Thoracic aorta (tissue), 2 donors: Measurements from ENCODE around the gene TMEM255B. TPM values are rescaled to one million over a fixed set of nuclear protein-coding genes. Genes with fewer than 3 reads are reported as not detected.

Experiments used
- ATAC-seq: fragments of 150-250 bp; one replicate; pipeline ENCODE4 v1.8.0; 2017; ENCODE audit warnings: low read depth; ENCODE audit not compliant: insufficient number of reproducible peaks, low FRiP score
- DNase-seq: peaks from one replicate; pipeline ENCODE4 v3.0.0-alpha.2; 2020; ENCODE audit warnings: low spot score
- H3K27ac ChIP-seq, 2 donors: fragments of 200-600 bp; sonication (generic); 1 replicate in 1 of 2; 2 replicates in 1 of 2; pipeline ENCODE4 v1.5.1; 2016; ENCODE audit warnings: mild to moderate bottlenecking in 2 of 2, moderate library complexity in 2 of 2
- H3K27me3 ChIP-seq: fragments of 200-600 bp; sonication (generic); replicated peaks from 2 replicates; pipeline ENCODE4 v1.6.0; 2016; ENCODE audit warnings: mild to moderate bottlenecking; ENCODE audit not compliant: insufficient read depth
- H3K36me3 ChIP-seq: fragments of 200-600 bp; sonication (generic); one replicate; pipeline ENCODE4 v1.5.1; 2016
- H3K4me1 ChIP-seq, 2 donors: fragments of 200-600 bp; sonication (generic); 1 replicate in 1 of 2; 2 replicates in 1 of 2; pipeline versions ENCODE4 v1.5.1 to v1.6.0; 2016; ENCODE audit warnings: low read depth in 2 of 2, mild to moderate bottlenecking in 1 of 2; ENCODE audit not compliant: control insufficient read depth in 1 of 2
- H3K4me3 ChIP-seq: fragments of 200-600 bp; sonication (generic); 2 replicates; pipeline ENCODE4 v1.5.1; 2016; ENCODE audit warnings: mild to moderate bottlenecking
- H3K9me3 ChIP-seq: fragments of 200-600 bp; sonication (generic); 2 replicates; pipeline ENCODE4 v1.5.1; 2016
- total RNA-seq, 2 donors: library from RNA; depleted of rRNA; stranded (reverse); fragments of >200 nt; gene quantifications; one replicate each; pipeline versions ENCODE4 v1.1.0 to v1.2.3, GENCODE V29; 2016
- TF ChIP-seq, protein P1 (sequence below): fragments of 200-600 bp; sonication (generic); IDR thresholded peaks from one replicate; pipeline ENCODE4 v1.5.1; 2019; ENCODE audit warnings: antibody characterized with exemption

The TMEM255B gene
- total RNA-seq, 2 donors from 2014 or later: 11.2 to 14.9 TPM

DNA sequence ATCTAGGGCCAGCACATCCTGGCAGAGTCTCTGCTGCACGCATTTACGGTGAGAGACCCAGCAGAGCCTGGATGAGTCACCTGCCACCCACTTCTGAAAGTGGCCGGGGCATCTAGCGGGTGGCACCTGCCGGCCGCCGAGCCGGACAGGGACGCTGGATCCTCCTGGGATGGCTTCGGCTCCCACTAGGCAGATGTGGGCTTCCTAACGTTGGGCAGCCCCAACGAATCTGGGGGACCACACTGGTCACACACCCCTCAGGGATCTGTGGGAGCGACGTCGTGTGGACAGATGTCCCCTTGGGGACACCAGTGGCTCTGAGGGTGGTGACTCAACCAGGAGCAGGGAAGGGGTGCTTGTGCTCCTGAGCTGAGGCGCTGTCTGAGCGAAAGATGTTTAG, 32.2 kb downstream of the TMEM255B start:
- no peaks in the 10 kb centered on the region for H3K4me1 ChIP-seq
- H3K36me3 ChIP-seq: no peaks in the 10 kb centered on the region
- TF ChIP-seq, protein P1, sequence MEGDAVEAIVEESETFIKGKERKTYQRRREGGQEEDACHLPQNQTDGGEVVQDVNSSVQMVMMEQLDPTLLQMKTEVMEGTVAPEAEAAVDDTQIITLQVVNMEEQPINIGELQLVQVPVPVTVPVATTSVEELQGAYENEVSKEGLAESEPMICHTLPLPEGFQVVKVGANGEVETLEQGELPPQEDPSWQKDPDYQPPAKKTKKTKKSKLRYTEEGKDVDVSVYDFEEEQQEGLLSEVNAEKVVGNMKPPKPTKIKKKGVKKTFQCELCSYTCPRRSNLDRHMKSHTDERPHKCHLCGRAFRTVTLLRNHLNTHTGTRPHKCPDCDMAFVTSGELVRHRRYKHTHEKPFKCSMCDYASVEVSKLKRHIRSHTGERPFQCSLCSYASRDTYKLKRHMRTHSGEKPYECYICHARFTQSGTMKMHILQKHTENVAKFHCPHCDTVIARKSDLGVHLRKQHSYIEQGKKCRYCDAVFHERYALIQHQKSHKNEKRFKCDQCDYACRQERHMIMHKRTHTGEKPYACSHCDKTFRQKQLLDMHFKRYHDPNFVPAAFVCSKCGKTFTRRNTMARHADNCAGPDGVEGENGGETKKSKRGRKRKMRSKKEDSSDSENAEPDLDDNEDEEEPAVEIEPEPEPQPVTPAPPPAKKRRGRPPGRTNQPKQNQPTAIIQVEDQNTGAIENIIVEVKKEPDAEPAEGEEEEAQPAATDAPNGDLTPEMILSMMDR: no peak
- no peaks in the 10 kb centered on the region for H3K27me3 ChIP-seq
- no peak overlapping the region for H3K4me3 ChIP-seq
- no peaks in the 10 kb centered on the region for H3K9me3 ChIP-seq
- no peak overlapping the region for H3K27ac ChIP-seq
- DNase-seq: no peak
- ATAC-seq: no peak

DNA sequence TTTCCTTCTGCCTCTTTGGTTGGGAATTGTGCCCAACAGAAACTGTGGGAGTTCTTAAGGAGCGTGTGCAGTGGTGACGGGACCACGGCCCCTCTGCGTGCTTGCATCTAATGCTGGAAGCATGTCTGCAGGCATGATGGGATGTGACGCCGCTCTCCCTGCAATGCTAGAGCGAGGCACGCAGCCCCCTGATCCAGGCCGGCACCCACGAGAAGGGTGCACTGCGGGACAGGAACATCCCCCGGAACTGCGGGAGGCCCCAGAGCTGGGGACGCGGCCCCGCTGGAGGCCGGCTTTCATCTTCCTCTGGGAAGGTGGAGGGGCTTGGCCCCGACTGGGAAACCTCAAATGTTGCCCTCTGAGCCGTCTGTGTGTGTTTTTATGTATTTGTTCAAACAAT, 32.7 kb downstream of the TMEM255B start:
- Histone ChIP-seq H3K36me3 (no peaks in the 10 kb centered on the region), H3K4me1 (no peaks in the 10 kb centered on the region), H3K9me3 (no peaks in the 10 kb centered on the region), H3K27me3 (no peaks in the 10 kb centered on the region), H3K4me3 (no peak overlapping the region), H3K27ac (no peak overlapping the region)
- TF ChIP-seq, protein P1: no peak
- DNase-seq (no peak), ATAC-seq (no peak)

DNA sequence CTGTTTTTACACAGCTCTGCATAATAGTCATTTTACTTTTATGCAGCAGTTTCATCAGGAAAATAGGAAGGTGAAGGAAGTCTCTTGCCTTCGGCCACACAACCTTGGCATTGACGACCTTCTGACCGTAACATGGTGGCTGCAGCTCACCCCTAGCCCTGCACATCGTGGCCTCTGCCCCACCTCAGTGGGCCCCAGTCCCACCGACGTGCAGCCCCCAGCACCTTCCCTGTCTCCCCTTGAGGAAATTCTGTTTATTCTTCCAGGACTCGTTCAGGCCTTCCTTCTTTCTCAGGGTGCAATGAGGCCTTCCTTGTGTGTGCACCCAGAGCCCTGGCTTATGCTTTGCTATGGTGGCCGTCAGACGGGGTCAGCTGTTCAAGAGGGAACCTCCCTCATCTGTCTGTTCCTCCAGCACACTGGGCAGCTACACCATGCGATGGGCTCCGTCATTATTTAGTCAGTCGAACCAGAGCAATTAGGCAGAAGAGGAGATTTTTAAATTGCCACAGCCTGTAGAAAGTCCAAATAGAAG, 33.3 kb downstream of the TMEM255B start:
- no peaks in the 10 kb centered on the region for H3K9me3 ChIP-seq
- TF ChIP-seq, protein P1: no peak
- no peak for ATAC-seq
- no peaks in the 10 kb centered on the region for H3K27me3 ChIP-seq
- no peak overlapping the region for H3K27ac ChIP-seq
- no peaks in the 10 kb centered on the region for H3K36me3 ChIP-seq
- no peak for DNase-seq
- no peaks in the 10 kb centered on the region for H3K4me1 ChIP-seq
- no peak overlapping the region for H3K4me3 ChIP-seq

DNA sequence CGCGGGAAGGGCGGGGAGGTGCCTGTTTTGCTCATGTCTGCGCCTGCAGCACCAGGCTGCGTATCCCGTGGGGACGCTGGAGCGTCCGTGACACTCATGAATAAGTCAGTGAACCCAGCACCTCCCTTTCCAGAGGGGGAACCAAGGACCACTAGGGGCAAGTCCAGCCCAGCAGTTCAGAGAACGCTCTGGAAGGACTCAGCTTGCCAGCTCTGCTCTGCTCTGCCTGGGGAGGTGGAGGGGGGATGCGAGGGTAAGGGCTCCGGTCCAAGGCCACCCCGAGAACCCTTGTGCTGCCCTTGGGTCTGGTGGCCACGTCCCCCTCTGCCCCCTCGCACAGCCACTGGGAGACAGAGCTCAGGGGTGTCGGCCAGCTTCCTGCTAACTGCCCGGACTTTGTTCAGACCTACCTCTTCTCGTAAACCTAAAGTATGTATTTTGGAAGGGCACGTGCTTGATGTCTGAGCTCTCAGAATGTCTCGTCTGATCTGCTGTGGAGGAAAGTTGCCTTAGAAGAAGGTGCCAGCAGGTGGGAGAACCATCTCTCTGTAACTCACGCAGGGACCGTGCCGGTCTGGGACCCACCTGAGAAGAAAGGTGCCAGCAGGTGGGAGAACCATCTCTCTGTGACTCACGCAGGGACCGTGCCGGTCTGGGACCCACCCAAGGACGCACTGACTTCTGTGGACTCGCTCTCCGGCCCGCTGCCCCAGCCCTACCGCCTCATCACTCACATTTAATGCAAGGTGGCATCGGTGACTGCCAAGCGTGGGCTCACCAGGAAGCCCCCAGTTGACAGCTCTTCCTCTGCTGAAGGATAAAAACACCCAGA, 34.1 kb downstream of the TMEM255B start:
- Histone ChIP-seq H3K4me1 (no peaks in the 10 kb centered on the region), H3K9me3 (no peaks in the 10 kb centered on the region), H3K36me3 (no peaks in the 10 kb centered on the region), H3K4me3 (no peak overlapping the region), H3K27me3 (no peaks in the 10 kb centered on the region), H3K27ac (no peak overlapping the region)
- TF ChIP-seq, protein P1: no peak
- DNase-seq: no peak
- ATAC-seq: no peak

DNA sequence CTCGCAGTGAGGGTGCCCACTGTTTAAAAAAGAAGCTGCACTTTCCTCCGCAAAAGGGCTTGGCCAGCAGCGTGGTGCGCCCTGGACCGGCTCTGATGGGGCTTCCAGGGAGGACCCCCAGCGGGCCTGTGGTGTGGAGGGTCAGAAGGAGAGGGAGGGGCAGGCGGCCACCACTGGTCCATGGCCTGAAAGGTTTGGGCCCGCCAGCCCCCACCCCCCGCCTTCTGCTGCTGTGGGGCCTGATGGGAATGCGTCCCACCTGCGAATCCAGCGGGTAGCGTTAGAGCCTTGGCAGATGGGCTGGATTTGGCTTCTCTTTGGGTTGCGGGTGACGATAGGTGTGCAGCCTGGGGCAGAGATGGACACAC, 34.7 kb downstream of the TMEM255B start:
- TF ChIP-seq, protein P1: no peak
- no peaks in the 10 kb centered on the region for H3K27me3 ChIP-seq
- no peaks in the 10 kb centered on the region for H3K36me3 ChIP-seq
- DNase-seq (no peak), ATAC-seq (no peak)
- no peak overlapping the region for H3K4me3 ChIP-seq
- no peak overlapping the region for H3K27ac ChIP-seq
- no peaks in the 10 kb centered on the region for H3K9me3 ChIP-seq
- no peaks in the 10 kb centered on the region for H3K4me1 ChIP-seq
